ENCODE data around the gene CWC15.

Gene CWC15

GRCh38 chr11:94964934-94965333, 8.4 kb downstream of the CWC15 start:
- no peak overlapping the region for H3K4me3 ChIP-seq (ENCODE audit: insufficient read depth, low read length, poor library complexity, severe bottlenecking)
- H3K9me2 ChIP-seq (replicated peaks; ENCODE audit: insufficient read depth, low read length): no peaks in the 10 kb centered on the region
- H3K27me3 ChIP-seq (ENCODE audit: low read length): no peaks in the 10 kb centered on the region
- no peak overlapping the region for H2AFZ ChIP-seq (ENCODE audit: low read depth, low read length, severe bottlenecking)
- peaks cover 44% of the 10 kb centered on the region; the same call in 1 of the 2 replicates for H3K36me3 ChIP-seq (ENCODE audit: low read length)
- H3K9me3 ChIP-seq (ENCODE audit: insufficient read depth, low read length): no peaks in the 10 kb centered on the region
- no peaks in the 10 kb centered on the region for H4K20me1 ChIP-seq (ENCODE audit: low read depth, low read length)
- H3K9ac ChIP-seq (ENCODE audit: low read length): no peak overlapping the region
- no peak overlapping the region for H3K4me2 ChIP-seq (ENCODE audit: low read depth, low read length, poor library complexity, severe bottlenecking)
- no peaks in the 10 kb centered on the region for H3K79me2 ChIP-seq (ENCODE audit: insufficient read depth, low read length)
- H3K27ac ChIP-seq (ENCODE audit: low read depth, low read length): no peak overlapping the region
- no peaks in the 10 kb centered on the region; the same call in 1 of the 2 replicates for H3F3A ChIP-seq (ENCODE audit: insufficient read depth)
- TF ChIP-seq EZH2phosphoT487 (conservative IDR thresholded peaks at IDR 0.05; ENCODE audit: low read length): no peak
- TF ChIP-seq, protein P1, sequence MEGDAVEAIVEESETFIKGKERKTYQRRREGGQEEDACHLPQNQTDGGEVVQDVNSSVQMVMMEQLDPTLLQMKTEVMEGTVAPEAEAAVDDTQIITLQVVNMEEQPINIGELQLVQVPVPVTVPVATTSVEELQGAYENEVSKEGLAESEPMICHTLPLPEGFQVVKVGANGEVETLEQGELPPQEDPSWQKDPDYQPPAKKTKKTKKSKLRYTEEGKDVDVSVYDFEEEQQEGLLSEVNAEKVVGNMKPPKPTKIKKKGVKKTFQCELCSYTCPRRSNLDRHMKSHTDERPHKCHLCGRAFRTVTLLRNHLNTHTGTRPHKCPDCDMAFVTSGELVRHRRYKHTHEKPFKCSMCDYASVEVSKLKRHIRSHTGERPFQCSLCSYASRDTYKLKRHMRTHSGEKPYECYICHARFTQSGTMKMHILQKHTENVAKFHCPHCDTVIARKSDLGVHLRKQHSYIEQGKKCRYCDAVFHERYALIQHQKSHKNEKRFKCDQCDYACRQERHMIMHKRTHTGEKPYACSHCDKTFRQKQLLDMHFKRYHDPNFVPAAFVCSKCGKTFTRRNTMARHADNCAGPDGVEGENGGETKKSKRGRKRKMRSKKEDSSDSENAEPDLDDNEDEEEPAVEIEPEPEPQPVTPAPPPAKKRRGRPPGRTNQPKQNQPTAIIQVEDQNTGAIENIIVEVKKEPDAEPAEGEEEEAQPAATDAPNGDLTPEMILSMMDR (IDR thresholded peaks at IDR 0.05; ENCODE audit: insufficient read depth, low read length, poor library complexity, severe bottlenecking): no peak

DNA sequence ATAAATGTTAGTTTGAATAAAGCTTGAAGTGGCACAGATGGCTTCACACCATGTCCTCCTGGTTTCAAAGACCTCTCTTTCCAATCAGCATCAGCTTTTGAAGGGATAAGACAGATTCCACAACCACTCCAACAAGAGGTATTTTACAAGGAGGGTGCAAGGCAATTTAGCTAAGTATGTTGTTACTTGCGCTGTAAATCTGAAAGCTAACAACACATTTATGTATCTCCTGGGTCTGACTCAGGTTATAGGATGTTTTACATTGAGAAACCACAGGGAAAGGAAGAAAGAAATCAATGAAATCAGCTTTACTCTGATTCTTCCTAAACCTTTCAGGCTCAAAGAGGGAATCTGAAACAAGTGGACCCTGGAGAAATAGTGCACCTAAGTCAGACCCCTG, 12.1 kb downstream of the CWC15 start:
- no peak overlapping the region for H3K4me3 ChIP-seq (ENCODE audit: insufficient read depth, low read length, poor library complexity, severe bottlenecking)
- no peaks in the 10 kb centered on the region for H3K9me2 ChIP-seq (replicated peaks; ENCODE audit: insufficient read depth, low read length)
- H2AFZ ChIP-seq (ENCODE audit: low read depth, low read length, severe bottlenecking): no peak overlapping the region
- H3K4me2 ChIP-seq (ENCODE audit: low read depth, low read length, poor library complexity, severe bottlenecking): no peak overlapping the region
- TF ChIP-seq EZH2phosphoT487 (conservative IDR thresholded peaks at IDR 0.05; ENCODE audit: low read length): no peak
- TF ChIP-seq, protein P1 (IDR thresholded peaks at IDR 0.05; ENCODE audit: insufficient read depth, low read length, poor library complexity, severe bottlenecking): no peak
- H3K27ac ChIP-seq (ENCODE audit: low read depth, low read length): no peak overlapping the region
- no peaks in the 10 kb centered on the region for H3K9me3 ChIP-seq (ENCODE audit: insufficient read depth, low read length)
- no peaks in the 10 kb centered on the region for H3K27me3 ChIP-seq (ENCODE audit: low read length)
- no peaks in the 10 kb centered on the region for H3F3A ChIP-seq (ENCODE audit: insufficient read depth)
- H4K20me1 ChIP-seq (ENCODE audit: low read depth, low read length): no peaks in the 10 kb centered on the region
- no peaks in the 10 kb centered on the region for H3K79me2 ChIP-seq (ENCODE audit: insufficient read depth, low read length)
- H3K9ac ChIP-seq (ENCODE audit: low read length): no peak overlapping the region
- H3K36me3 ChIP-seq (ENCODE audit: low read length): peaks cover 29% of the 10 kb centered on the region; the same call in 1 of the 2 replicates

- Histone ChIP-seq H4K20me1 (ENCODE audit: low read depth, low read length) (no peaks in the 10 kb centered on the region), H3K36me3 (ENCODE audit: low read length) (peaks cover 21% of the 10 kb centered on the region; the same call in 1 of the 2 replicates), H3F3A (ENCODE audit: insufficient read depth) (no peaks in the 10 kb centered on the region), H3K4me2 (ENCODE audit: low read depth, low read length, poor library complexity, severe bottlenecking) (no peak overlapping the region), H3K4me3 (ENCODE audit: insufficient read depth, low read length, poor library complexity, severe bottlenecking) (no peak overlapping the region), H3K9me2 (replicated peaks; ENCODE audit: insufficient read depth, low read length) (no peaks in the 10 kb centered on the region), H3K27me3 (ENCODE audit: low read length) (no peaks in the 10 kb centered on the region), H3K9me3 (ENCODE audit: insufficient read depth, low read length) (no peaks in the 10 kb centered on the region), H3K79me2 (ENCODE audit: insufficient read depth, low read length) (no peaks in the 10 kb centered on the region), H3K27ac (ENCODE audit: low read depth, low read length) (no peak overlapping the region), H3K9ac (ENCODE audit: low read length) (no peak overlapping the region), H2AFZ (ENCODE audit: low read depth, low read length, severe bottlenecking) (no peak overlapping the region)
- TF ChIP-seq, protein P1 (IDR thresholded peaks at IDR 0.05; ENCODE audit: insufficient read depth, low read length, poor library complexity, severe bottlenecking): no peak
- TF ChIP-seq EZH2phosphoT487 (conservative IDR thresholded peaks at IDR 0.05; ENCODE audit: low read length): no peak
Measured at GRCh38 chr11:94960488-94960887, 12.9 kb downstream of the CWC15 start.
